ENCODE data around the gene NUP54. TPM values are rescaled to one million over a fixed set of nuclear protein-coding genes. Genes with fewer than 3 reads are reported as not detected.

The NUP54 gene
- total and polyA plus RNA-seq, 4 donors: 19.8 to 57.6 (median 28.3) TPM

GRCh38 chr4:76195326-76195725 lies 47.1 kb upstream of the NUP54 start:
- peaks cover 20 to 53% (median 35%) of the 10 kb centered on the region in 5 donors for H3K4me1 ChIP-seq (ENCODE audit: control insufficient read depth in 5 of 5, insufficient read depth in 5 of 5, low read length in 5 of 5)
- ATAC-seq (ENCODE audit: insufficient read depth, low FRiP score) (no peak), DNase-seq (no peak)
- 61 to 72% methylated on average over 3 of the region's 3 CpGs for WGBS, 2 donors
- H3K9me3 ChIP-seq (ENCODE audit: control insufficient read depth in 4 of 4, insufficient read depth in 3 of 4, low read length in 3 of 4): peaks cover 0 to 4% (median 1%) of the 10 kb centered on the region in 4 donors
- peaks cover 4 to 45% (median 24%) of the 10 kb centered on the region in 4 donors for H3K36me3 ChIP-seq (ENCODE audit: control insufficient read depth in 4 of 4, insufficient read depth in 4 of 4, low read length in 4 of 4)
- no peak overlapping the region for H3K4me3 ChIP-seq
- H3K9ac ChIP-seq (ENCODE audit: insufficient read depth in 1 of 2, low read length in 2 of 2): no peak overlapping the region
- no peaks in the 10 kb centered on the region for H3K27me3 ChIP-seq (ENCODE audit: control insufficient read depth in 3 of 3, insufficient read depth in 3 of 3, low read length in 2 of 3)
- TF ChIP-seq CTCF (IDR thresholded peaks at IDR 0.05; ENCODE audit: control extremely low read depth, extremely low read depth): no peak
- H3K27ac ChIP-seq (ENCODE audit: low read depth in 1 of 2, low read length in 1 of 2): peak overlapping the region in 1 of 2 donors; percentile 52

- Histone ChIP-seq H3K4me3 (no peak overlapping the region), H3K27me3 (ENCODE audit: control insufficient read depth in 3 of 3, insufficient read depth in 3 of 3, low read length in 2 of 3) (no peaks in the 10 kb centered on the region), H3K4me1 (ENCODE audit: control insufficient read depth in 5 of 5, insufficient read depth in 5 of 5, low read length in 5 of 5) (peaks cover 10 to 47% (median 27%) of the 10 kb centered on the region in 5 donors), H3K27ac (ENCODE audit: low read depth in 1 of 2, low read length in 1 of 2) (peak overlapping the region in 1 of 2 donors; percentile 84), H3K36me3 (ENCODE audit: control insufficient read depth in 4 of 4, insufficient read depth in 4 of 4, low read length in 4 of 4) (peaks cover 4 to 48% (median 24%) of the 10 kb centered on the region in 4 donors), H3K9ac (ENCODE audit: insufficient read depth in 1 of 2, low read length in 2 of 2) (no peak overlapping the region), H3K9me3 (ENCODE audit: control insufficient read depth in 4 of 4, insufficient read depth in 3 of 4, low read length in 3 of 4) (peaks cover 0 to 4% (median 1%) of the 10 kb centered on the region in 4 donors)
- no peak for DNase-seq
- TF ChIP-seq CTCF (IDR thresholded peaks at IDR 0.05; ENCODE audit: control extremely low read depth, extremely low read depth): no peak
- ATAC-seq (ENCODE audit: insufficient read depth, low FRiP score): peak; percentile 82
- 44 to 59% methylated on average over 2 of the region's 2 CpGs for WGBS, 2 donors
Observed at GRCh38 chr4:76194325-76194724, 46.1 kb upstream of the NUP54 start.

DNA sequence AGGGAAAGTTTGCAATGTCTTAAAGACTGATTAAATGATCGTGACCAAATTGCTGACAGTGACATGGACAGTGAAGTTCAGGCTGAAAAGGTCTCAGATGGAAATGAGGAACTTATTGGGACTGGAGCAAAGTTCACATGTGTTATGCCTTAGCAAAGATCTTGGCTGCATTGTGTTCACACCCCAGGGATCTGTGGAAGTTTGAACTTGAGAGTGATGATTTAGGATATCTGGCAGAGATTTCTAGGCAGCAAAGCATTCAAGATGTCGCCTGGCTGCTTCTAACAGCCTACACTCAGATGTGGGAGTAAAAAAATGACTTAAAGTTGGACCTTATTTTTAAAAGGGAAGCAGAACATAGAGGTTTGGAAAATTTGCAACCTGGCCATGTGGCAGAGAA lies 44.0 kb upstream of the NUP54 start:
- Histone ChIP-seq H3K36me3 (ENCODE audit: control insufficient read depth in 4 of 4, insufficient read depth in 4 of 4, low read length in 4 of 4) (peaks cover 4 to 50% (median 24%) of the 10 kb centered on the region in 4 donors), H3K4me3 (no peak overlapping the region), H3K9me3 (ENCODE audit: control insufficient read depth in 4 of 4, insufficient read depth in 3 of 4, low read length in 3 of 4) (peaks cover 0 to 4% (median 1%) of the 10 kb centered on the region in 4 donors), H3K4me1 (ENCODE audit: control insufficient read depth in 5 of 5, insufficient read depth in 5 of 5, low read length in 5 of 5) (peaks cover 5 to 34% (median 13%) of the 10 kb centered on the region in 5 donors), H3K9ac (ENCODE audit: insufficient read depth in 1 of 2, low read length in 2 of 2) (no peak overlapping the region), H3K27ac (ENCODE audit: low read depth in 1 of 2, low read length in 1 of 2) (no peak overlapping the region), H3K27me3 (ENCODE audit: control insufficient read depth in 3 of 3, insufficient read depth in 3 of 3, low read length in 2 of 3) (no peaks in the 10 kb centered on the region)
- ATAC-seq (ENCODE audit: insufficient read depth, low FRiP score) (no peak), DNase-seq (no peak)
- 83 to 86% methylated on average over 2 of the region's 2 CpGs for WGBS, 2 donors
- no peak for TF ChIP-seq CTCF (IDR thresholded peaks at IDR 0.05; ENCODE audit: control extremely low read depth, extremely low read depth)

DNA sequence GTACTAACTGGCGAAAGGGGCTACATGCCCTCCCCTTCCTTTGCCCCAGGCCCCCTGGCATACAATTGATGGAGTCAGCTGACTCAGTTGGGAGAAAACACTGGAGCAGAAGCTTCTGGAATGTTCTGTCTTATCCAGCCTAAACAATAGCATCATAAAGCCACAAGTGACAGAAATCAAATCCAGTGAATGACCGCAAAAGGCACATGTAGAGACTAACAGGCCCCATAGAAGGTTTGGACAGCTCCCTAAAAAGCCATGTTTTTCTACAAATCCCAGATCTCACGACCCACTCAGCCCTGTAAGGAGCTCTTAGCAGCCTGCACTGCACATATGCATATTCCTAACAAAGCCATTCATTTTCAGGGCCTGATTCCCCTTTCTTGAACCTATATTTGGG lies 40.4 kb upstream of the NUP54 start:
- TF ChIP-seq CTCF (IDR thresholded peaks at IDR 0.05; ENCODE audit: control extremely low read depth, extremely low read depth): no peak
- no peak overlapping the region for H3K9ac ChIP-seq (ENCODE audit: insufficient read depth in 1 of 2, low read length in 2 of 2)
- DNase-seq: peak in 1 of 3 donors; percentile 60
- WGBS, 2 donors: 73 to 86% methylated on average over 3 of the region's 3 CpGs
- H3K27ac ChIP-seq (ENCODE audit: low read depth in 1 of 2, low read length in 1 of 2): no peak overlapping the region
- H3K27me3 ChIP-seq (ENCODE audit: control insufficient read depth in 3 of 3, insufficient read depth in 3 of 3, low read length in 2 of 3): no peaks in the 10 kb centered on the region
- peaks cover 5 to 13% (median 8%) of the 10 kb centered on the region in 5 donors for H3K4me1 ChIP-seq (ENCODE audit: control insufficient read depth in 5 of 5, insufficient read depth in 5 of 5, low read length in 5 of 5)
- H3K36me3 ChIP-seq (ENCODE audit: control insufficient read depth in 4 of 4, insufficient read depth in 4 of 4, low read length in 4 of 4): peaks cover 4 to 35% (median 17%) of the 10 kb centered on the region in 4 donors
- no peak for ATAC-seq (ENCODE audit: insufficient read depth, low FRiP score)
- H3K4me3 ChIP-seq: no peak overlapping the region
- peaks cover 0 to 4% (median 1%) of the 10 kb centered on the region in 4 donors for H3K9me3 ChIP-seq (ENCODE audit: control insufficient read depth in 4 of 4, insufficient read depth in 3 of 4, low read length in 3 of 4)
